SIG-M5 treated with dmso at 0.1 percent for 504 hours (cell line): ENCODE measurements around the gene PAEP.

ENCODE experiments used
- DNase-seq: peaks from one replicate; lab custom pipeline; 2025; ENCODE audit not compliant: unreplicated experiment; lab: John Stamatoyannopoulos, UW

PAEP gene

DNA sequence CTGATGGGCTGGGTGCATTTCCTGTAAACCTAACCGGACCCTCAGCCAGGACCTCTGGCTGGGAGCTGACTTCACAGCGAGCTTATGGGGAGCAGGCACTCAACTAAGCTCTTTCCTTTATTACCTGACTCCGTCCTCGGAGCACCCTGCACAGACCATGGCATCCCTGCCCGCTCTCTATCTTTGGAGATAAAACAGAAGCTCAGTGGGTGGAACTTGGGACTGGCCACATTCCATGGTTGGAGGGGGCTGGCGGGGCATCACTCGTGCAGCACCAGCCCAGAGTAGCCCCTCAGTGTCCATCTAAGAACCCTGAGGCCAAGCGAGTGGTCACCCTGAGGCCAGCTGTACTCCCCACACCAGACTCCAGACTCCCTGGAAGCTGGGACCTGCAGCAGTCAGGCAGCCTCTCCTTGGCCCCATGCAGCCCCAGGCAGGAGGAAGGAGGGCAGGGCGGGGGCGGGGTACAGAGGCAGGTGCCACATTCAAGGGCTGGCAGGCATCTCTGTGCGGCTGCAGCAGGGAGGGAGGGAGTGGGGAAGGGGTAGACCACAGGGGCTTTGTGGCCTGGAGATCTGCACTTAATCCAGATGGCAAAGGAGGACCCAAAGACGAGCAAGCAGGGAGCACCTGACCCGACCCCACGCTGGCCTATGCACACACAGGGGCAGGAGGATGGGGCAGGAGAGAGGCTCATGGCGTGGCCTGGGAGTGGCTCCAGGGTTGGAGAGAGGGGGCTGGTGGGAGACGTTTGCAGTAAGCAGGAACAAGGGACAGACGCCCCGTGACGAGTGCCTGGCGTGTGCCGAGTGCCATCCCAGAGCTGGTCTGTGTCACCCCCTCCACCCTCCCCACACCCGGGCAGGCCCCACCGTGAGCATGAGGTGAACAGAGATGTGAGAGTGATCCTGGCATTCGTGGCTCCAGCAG, 51.7 kb downstream of the PAEP start:
- DNase-seq = no peak

DNA sequence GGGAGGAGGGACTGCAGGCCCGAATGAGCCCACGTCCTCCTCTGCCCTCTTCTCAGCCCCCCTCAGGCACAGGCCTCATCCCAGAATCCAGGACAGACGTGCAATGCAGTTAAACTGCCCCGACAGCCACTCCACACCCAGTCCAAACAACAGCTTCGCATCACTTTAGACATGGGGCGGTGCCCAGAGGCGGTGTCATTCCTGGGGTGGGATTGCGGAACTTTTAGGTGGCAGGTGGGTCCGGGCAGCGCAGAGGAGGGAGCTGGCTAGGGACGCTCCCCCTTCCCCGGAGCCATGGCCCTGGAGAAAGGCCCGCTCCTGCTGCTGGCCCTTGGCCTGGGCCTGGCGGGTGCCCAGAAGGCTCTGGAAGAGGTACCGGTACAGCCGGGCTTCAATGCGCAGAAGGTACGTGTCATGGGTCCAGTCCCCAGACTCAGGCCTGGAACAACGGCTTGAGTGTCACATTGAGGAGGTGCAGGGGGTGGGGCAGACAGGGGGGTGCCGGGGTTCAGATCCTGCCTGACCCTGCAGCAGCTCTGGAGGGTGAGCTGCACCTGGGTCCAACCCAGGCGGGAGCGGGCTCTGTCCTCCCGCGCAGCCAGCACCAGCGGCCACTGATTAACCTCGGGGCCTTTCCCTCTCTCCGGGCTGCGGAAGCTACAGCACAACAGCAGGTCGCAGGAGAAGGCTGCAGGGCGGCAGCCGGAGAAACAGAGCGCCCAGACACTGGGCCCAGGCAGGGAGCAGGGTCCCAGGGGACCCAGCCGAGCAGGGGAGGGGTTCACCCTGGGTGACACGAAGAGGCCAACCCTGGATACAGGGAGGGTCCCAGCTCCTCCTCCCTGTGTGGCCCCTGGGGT, 52.6 kb downstream of the PAEP start:
- DNase-seq = no peak

DNA sequence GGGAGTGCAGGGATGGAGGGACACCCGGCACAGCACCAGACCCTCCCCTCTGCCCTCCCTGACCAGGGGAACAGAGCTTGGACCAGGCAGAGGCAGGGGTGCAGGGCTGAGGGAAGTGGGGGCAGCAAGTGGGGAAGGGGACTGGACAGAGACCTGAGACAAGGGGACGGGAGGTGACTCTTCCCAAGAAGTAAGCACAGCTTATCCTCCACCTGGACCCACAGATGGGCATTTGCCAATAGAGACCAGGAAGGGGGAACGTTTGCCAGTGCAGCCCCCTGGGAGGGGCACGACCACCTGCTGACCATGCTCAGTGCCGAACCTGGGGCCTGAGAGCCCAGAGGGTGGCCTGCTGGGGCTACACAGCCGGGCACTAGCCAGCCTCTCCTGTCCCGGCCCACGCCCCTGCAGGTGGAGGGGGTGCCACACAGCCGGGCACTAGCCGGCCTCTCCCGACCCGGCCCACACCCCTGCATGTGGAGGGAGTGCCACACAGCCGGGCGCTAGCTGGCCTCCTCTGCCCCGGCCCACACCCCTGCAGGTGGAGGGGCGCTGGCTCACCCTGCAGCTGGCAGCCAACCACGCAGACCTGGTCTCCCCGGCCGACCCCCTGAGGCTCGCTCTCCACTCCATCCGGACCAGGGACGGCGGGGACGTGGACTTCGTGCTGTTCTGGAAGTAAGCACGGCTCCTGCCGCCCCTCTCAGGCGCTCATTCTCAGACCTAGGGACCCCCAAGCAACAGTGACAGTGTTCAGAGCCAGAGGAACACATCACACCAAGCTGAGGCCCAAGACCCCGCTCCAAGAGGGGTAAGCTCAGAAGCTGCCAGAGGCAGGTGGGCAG, 53.5 kb downstream of the PAEP start:
- DNase-seq = no peak

DNA sequence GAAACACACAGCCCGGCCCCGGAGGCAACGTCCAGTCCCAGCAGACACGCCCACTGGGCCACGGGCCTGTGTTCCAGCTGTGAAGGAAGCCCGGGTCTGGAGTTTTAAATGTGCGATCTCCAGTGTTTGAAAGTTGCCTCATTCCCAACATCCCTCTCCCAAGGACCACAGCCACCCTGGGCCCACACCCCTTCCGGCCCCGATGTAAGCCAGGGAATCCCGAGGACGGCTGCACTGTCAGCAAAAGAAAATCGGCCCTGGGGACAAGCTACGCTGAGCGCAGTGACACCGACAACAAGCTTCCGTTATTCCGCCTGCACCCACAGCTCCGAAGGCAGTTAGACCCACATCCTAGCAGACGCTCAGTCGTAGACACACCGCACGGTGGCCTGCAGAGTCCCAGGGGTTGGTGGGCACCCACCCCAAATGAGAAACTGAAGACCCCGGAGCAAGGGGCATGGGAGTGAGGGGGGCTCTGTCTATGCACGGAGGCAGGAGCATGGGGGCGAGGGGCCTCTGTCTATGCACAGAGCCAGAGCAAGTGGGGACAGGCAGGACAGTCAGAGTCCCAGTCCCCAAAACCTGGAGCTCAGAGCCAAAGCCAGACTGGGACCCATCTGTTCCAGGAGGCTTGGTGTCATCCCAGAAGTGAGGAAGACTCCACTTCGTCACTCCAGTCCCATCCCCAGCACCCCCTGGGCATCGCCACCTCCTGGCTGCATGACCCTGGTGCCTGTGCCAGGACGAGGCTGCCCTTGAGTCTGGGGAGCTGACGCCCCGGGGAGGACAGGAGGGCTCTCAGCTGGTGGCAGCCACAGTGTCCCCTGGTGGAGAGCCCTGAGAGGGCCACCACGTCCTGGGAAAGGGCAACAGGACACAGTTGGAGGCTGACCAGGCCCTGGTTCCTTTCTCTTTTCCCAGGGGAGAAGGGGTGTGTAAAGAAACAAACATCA, 54.4 kb downstream of the PAEP start:
- no peak for DNase-seq
